Neural progenitor cell (in vitro differentiated cells): ENCODE results near the gene MCRS1.
"Not testable (repeated sequence)": the region's sequence is repeated elsewhere in the genome, so short reads cannot be mapped to it uniquely, and the experiment has no call there.

Experiments used
- CTCF ChIP-seq: fragments of 200-600 bp; sonication (generic); IDR thresholded peaks from 2 replicates; pipeline ENCODE4 v1.5.1; 2017; ENCODE audit warnings: antibody characterized with exemption, mild to moderate bottlenecking
- EZH2 ChIP-seq: fragments of 200-600 bp; sonication (generic); IDR thresholded peaks from 2 replicates; pipeline ENCODE4 v1.6.1; 2017; ENCODE audit warnings: antibody characterized with exemption, mild to moderate bottlenecking, moderate library complexity

- not testable (repeated sequence) for TF ChIP-seq CTCF, EZH2
These were observed 33.8 kb downstream of the MCRS1 start for GRCh38 chr12:49534122-49534521.
